Transverse colon (tissue), 4 donors: ENCODE measurements around the gene PDE2A.

ENCODE experiments used
- CTCF ChIP-seq, 5 experiments: fragments of 200-600 bp in 3 of 5; fragments of 450-650 bp in 2 of 5; sonication (generic) in 3 of 5; IDR thresholded peaks; 1 replicate in 2 of 5; 2 replicates in 3 of 5; pipeline ENCODE4 v1.5.1; 2016 to 2017; ENCODE audit warnings: antibody characterized with exemption in 5 of 5, inconsistent platforms in 3 of 5, mild to moderate bottlenecking in 2 of 5, moderate library complexity in 1 of 5
- EP300 ChIP-seq: sonication (generic); formaldehyde crosslinking; IDR thresholded peaks from one replicate; pipeline ENCODE4 v1.6.1; 2017; ENCODE audit warnings: antibody characterized with exemption, low read depth
- POLR2A ChIP-seq: fragments of 450-650 bp; IDR thresholded peaks from one replicate; pipeline ENCODE4 v1.6.1; 2016; ENCODE audit warnings: antibody characterized with exemption, mild to moderate bottlenecking, moderate library complexity
- POLR2AphosphoS5 ChIP-seq, 3 donors: sonication (generic); formaldehyde crosslinking; IDR thresholded peaks; one replicate each; pipeline ENCODE4 v1.6.1; 2016; ENCODE audit warnings: antibody characterized with exemption in 3 of 3

- TF ChIP-seq CTCF (IDR thresholded peaks at IDR 0.05) (no peak), POLR2A (peak; percentile 29), POLR2AphosphoS5 (IDR thresholded peaks at IDR 0.05) (no peak), EP300 (no peak)
Measured at GRCh38 chr11:72720784-72721183, 46.6 kb upstream of the PDE2A start.
